ENCODE results near the gene C1orf21. TPM values are rescaled to one million over a fixed set of nuclear protein-coding genes. Genes with fewer than 3 reads are reported as not detected.

Gene C1orf21
- total and polyA plus RNA-seq, 5 donors: 57.1 to 93.5 (median 73.4) TPM

DNA sequence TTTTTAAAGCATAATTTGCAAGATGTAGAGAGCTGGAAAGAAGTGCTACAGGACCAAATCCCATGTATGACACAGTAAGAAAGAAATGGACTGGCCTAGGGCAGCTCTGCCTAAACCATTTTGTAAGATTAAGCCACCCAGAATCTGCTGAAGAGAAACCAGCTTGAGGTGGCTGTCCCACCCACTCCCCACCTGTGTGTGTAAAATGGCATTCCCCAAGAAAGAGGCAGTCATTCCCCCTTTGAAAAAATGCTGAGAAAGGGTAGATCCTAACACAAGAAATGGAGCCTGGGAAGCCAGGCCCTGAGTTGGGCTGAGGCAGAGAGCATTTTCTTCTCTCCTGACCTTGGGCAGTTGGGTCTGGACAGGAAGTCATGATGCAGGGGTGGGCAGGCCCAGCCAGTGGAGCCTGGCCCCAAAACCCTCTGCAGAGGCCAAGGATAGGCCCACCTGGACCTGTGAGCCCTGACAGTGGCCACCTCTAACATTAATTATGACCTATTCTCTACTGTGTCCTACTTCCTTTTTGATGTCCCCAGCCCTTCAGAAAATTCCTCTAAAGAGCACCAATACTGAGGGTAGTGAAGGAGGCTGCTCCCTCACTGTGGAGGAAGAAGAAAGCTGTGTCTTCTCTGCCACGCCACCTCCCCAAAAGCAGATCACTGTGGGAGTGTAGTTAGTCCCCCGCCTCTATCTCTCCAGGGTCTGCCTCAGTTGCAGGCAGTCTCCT lies 273.8 kb downstream of the C1orf21 start:
- intact Hi-C loops (cut with DNase I): loop anchor here in 3 of 4 donors (5.0 to 10.0 kb wide), 6 partner anchors 86 to 586 kb away; partner anchors contain the start of gene C1orf21 (in 2 of the 3)
- no peaks in the 10 kb centered on the region for H3K9me3 ChIP-seq (ENCODE audit: control insufficient read depth, low read length)
- H3K27ac ChIP-seq (ENCODE audit: low read length): no peak overlapping the region
- ATAC-seq: no peak
- 95% methylated on average over 2 of the region's 2 CpGs for WGBS
- H3K27me3 ChIP-seq (ENCODE audit: control insufficient read depth, insufficient read depth): no peaks in the 10 kb centered on the region
- DNase-seq: no peak
- H3K4me3 ChIP-seq (ENCODE audit: low read length): no peak overlapping the region
- no peaks in the 10 kb centered on the region for H3K4me1 ChIP-seq (ENCODE audit: control insufficient read depth, insufficient read depth, low read length)

DNA sequence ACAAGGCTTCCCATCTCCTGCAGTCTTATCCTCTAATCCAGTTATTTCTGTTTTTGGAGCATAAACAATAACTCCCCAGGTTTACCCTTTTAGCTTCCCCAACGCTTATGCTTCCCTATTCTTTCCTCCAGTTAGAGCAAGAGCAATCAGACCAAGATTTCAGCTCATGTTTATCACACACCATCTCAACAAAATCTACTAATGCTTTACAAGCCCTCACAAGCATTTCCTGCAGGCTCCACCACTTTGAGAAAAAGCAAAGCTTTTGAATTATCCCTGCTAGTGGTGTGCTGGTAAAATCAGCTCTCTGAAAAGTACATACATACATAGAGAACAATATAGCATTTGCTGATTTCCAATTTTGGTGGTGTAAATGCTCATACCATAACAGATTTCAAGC lies 275.0 kb downstream of the C1orf21 start:
- ATAC-seq (no peak), DNase-seq (no peak)
- Histone ChIP-seq H3K27ac (ENCODE audit: low read length) (no peak overlapping the region), H3K4me3 (ENCODE audit: low read length) (no peak overlapping the region), H3K9me3 (ENCODE audit: control insufficient read depth, low read length) (no peaks in the 10 kb centered on the region), H3K27me3 (ENCODE audit: control insufficient read depth, insufficient read depth) (no peaks in the 10 kb centered on the region), H3K4me1 (ENCODE audit: control insufficient read depth, insufficient read depth, low read length) (no peaks in the 10 kb centered on the region)
- 0% methylated on average over 1 of the region's 1 CpG for WGBS
- intact Hi-C loops (cut with DNase I): loop anchor here in 3 of 4 donors (5.0 to 10.0 kb wide), 6 partner anchors 87 to 587 kb away; partner anchors contain the start of gene C1orf21 (in 2 of the 3)

DNA sequence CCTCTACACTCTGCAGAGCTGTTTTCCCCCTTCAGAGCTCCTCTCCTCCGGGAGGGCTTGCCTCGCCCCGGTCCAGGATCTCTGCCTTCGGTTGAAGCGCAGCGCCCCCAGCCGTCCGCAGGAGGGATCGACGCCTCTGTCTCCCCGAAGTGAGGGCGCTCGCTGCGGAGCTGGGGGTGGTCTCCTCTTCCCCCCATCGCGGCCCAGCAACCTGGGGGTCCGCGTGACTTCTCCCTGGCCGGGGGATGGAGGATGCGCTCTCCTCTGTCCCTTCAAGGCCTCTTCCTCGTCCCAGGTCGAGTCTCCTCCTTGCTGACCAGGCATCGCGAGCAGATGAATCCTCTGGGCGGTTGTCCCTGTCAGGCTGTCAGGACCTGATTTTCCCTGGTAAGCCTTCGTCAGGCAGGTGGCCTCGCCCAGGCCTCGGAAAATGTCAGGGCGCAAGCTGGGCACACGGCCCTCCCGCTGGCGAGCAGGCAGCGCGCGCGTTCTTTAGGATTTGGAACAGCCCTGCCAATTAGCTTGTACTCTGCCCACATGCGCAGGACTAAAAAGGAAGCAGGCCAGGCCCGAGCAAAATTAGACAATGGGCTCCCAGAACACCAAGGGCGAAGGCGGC lies 277.3 kb downstream of the C1orf21 start:
- no peaks in the 10 kb centered on the region for H3K9me3 ChIP-seq (ENCODE audit: control insufficient read depth, low read length)
- intact Hi-C loops (cut with DNase I): loop anchor here in 3 of 4 donors (5.0 to 10.0 kb wide), 6 partner anchors 89 to 589 kb away; partner anchors contain the start of gene C1orf21 (in 2 of the 3)
- peak overlapping the region; percentile 24 for H3K4me3 ChIP-seq (ENCODE audit: low read length)
- WGBS: 13% methylated on average over 40 of the region's 40 CpGs
- H3K27ac ChIP-seq (ENCODE audit: low read length): no peak overlapping the region
- ATAC-seq (peak; percentile 94 to 95), DNase-seq (peak; percentile 82 to 93 (median 92))
- H3K27me3 ChIP-seq (ENCODE audit: control insufficient read depth, insufficient read depth): no peaks in the 10 kb centered on the region
- H3K4me1 ChIP-seq (ENCODE audit: control insufficient read depth, insufficient read depth, low read length): no peaks in the 10 kb centered on the region

DNA sequence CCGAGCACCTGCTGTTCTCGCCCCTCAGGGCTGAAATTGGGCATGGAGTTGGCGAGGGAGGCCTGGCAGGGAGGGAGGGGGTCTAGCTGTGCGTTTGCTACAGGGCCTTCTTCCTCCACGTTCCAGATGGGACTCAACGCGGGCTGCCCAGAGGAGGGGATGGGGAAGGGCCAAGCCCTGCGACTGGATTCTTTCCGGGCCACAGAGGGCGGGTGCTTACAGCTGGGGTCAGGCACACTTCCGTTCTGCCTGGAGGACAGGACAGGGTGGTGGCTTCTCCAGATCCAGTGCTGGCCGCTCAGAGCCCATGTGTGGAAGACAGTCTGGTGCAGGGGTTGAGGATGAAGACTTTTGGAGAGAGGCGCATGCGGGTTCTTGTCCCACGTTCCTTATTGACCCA lies 277.8 kb downstream of the C1orf21 start:
- DNase-seq: no peak
- WGBS: 73% methylated on average over 15 of the region's 15 CpGs

DNA sequence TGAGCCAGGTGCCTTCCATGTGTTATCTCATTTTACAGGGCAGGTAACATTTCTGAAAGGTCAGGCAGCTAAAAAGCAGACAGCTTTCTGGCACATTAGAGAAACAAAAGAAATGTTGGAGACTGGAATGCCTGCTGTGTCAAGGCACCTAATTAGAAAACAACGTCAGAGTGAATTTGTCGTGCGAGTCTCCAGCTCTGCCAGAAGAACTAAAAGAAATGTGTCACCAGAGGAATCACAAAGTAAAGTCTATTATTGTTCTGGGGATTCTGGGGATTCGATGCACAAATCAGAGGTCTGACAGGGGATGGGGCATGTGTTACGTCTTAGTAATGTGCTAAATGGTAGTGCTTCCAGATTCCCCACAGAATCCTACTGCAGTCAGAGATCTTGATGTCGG lies 278.5 kb downstream of the C1orf21 start:
- ATAC-seq: no peak

More for the DNA sequence above, 277.8 kb downstream of the C1orf21 start:
- no peaks in the 10 kb centered on the region for H3K4me1 ChIP-seq (ENCODE audit: control insufficient read depth, insufficient read depth, low read length)
- no peaks in the 10 kb centered on the region for H3K9me3 ChIP-seq (ENCODE audit: control insufficient read depth, low read length)
- no peaks in the 10 kb centered on the region for H3K27me3 ChIP-seq (ENCODE audit: control insufficient read depth, insufficient read depth)
- H3K27ac ChIP-seq (ENCODE audit: low read length): no peak overlapping the region
- ATAC-seq: peak; percentile 19 to 44
- intact Hi-C loops (cut with DNase I): loop anchor here in 3 of 4 donors (5.0 to 10.0 kb wide), 6 partner anchors 90 to 590 kb away; partner anchors contain the start of gene C1orf21 (in 2 of the 3)
- no peak overlapping the region for H3K4me3 ChIP-seq (ENCODE audit: low read length)

DNA sequence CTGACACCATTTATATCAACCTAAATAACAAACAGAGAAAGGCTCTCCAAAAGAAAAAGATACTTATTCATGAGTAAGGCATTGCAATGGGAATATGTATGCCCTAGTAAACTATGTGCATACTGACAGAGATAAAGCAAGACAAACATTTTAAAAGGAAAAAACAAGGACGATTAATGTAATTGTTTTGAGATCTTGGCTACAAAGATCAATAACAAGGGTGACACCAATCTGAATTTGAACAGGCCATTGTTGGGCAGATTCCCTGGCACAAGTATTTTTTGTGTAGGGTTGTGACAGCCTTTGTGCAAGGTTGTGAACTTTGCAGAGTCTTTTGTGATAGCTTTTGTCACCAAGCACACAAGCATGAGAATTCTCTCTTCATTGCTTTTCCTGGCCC lies 282.6 kb downstream of the C1orf21 start:
- H3K4me3 ChIP-seq (ENCODE audit: low read length): no peak overlapping the region
- intact Hi-C loops (cut with DNase I): loop anchor here in 3 of 4 donors (10.0 kb wide), 5 partner anchors 95 to 595 kb away; partner anchors contain the start of gene C1orf21 (in 1 of the 3)
- no peaks in the 10 kb centered on the region for H3K4me1 ChIP-seq (ENCODE audit: control insufficient read depth, insufficient read depth, low read length)
- no peak for DNase-seq
- H3K27ac ChIP-seq (ENCODE audit: low read length): no peak overlapping the region
- no peak for ATAC-seq
- 63% methylated on average over 1 of the region's 1 CpG for WGBS
- H3K27me3 ChIP-seq (ENCODE audit: control insufficient read depth, insufficient read depth): no peaks in the 10 kb centered on the region
- no peaks in the 10 kb centered on the region for H3K9me3 ChIP-seq (ENCODE audit: control insufficient read depth, low read length)

More for the DNA sequence above, 278.5 kb downstream of the C1orf21 start:
- intact Hi-C loops (cut with DNase I): loop anchor here in 3 of 4 donors (10.0 kb wide), 5 partner anchors 91 to 591 kb away; partner anchors contain the start of gene C1orf21 (in 1 of the 3)
- Histone ChIP-seq H3K27ac (ENCODE audit: low read length) (no peak overlapping the region), H3K4me3 (ENCODE audit: low read length) (no peak overlapping the region), H3K27me3 (ENCODE audit: control insufficient read depth, insufficient read depth) (no peaks in the 10 kb centered on the region), H3K4me1 (ENCODE audit: control insufficient read depth, insufficient read depth, low read length) (no peaks in the 10 kb centered on the region), H3K9me3 (ENCODE audit: control insufficient read depth, low read length) (no peaks in the 10 kb centered on the region)
- no peak for DNase-seq
- 84% methylated on average over 6 of the region's 6 CpGs for WGBS

DNA sequence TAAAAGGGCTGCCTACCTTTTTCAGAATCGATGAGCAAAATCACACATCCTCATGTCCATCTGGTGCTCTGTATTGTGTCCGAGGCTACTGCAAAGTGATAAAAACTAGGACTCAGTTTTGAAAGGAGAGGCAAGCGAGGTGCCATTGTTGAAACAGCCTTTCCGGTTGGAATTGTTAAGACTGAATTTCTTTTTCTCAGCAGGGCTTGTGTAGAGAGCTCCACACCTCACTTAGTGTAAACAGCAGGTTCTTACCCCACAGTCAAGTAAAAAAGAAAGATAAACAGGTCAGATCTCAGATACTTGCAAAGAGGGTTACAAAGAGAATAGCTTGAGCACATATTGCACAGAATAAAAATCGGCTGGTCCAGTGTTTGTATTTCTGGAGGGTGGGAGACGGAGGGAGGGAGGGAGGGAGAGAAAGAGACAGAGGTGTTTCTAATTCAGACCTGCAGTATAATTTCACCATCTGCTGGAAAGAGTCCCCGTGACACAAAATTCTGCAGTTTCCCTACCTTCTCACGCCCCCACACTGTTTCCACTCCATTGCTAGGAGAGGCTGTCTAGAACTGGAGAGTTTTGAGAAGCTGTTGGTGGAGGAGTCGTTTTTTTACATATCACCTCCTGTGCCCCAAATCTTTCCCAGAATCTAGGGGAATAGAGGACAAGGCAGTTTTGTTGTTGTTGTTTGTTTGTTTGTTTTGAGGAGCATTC lies 285.3 kb downstream of the C1orf21 start:
- 71% methylated on average over 9 of the region's 9 CpGs for WGBS
- no peak for DNase-seq
- no peak for ATAC-seq
- no peaks in the 10 kb centered on the region for H3K4me1 ChIP-seq (ENCODE audit: control insufficient read depth, insufficient read depth, low read length)
- H3K27me3 ChIP-seq (ENCODE audit: control insufficient read depth, insufficient read depth): no peaks in the 10 kb centered on the region
- H3K4me3 ChIP-seq (ENCODE audit: low read length): no peak overlapping the region
- H3K27ac ChIP-seq (ENCODE audit: low read length): no peak overlapping the region
- intact Hi-C loops (cut with DNase I): loop anchor here in 1 of 4 donors (10.0 kb wide), 1 partner anchor 447 kb away; no protein-coding TSS in a partner anchor
- no peaks in the 10 kb centered on the region for H3K9me3 ChIP-seq (ENCODE audit: control insufficient read depth, low read length)

DNA sequence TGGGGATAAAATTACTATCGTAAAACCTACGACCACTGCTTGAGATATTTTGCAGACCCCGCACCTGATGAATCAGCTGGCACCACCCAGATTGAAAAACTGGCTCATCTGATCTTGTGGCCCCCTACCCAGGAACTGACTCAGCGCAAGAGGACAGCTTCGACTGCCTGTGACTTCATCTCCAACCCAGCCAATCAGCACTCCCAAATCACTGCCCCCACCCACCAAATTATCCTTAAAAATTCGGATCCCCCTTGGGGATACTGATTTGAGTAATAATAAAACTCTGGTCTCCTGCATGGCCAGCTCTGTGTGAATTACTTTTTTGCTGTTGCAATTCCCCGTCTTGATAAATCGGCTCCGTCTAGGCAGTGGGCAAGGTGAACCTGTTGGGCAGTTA lies 286.5 kb downstream of the C1orf21 start:
- Histone ChIP-seq H3K9me3 (ENCODE audit: control insufficient read depth, low read length) (no peaks in the 10 kb centered on the region), H3K4me3 (ENCODE audit: low read length) (no peak overlapping the region), H3K4me1 (ENCODE audit: control insufficient read depth, insufficient read depth, low read length) (no peaks in the 10 kb centered on the region), H3K27ac (ENCODE audit: low read length) (no peak overlapping the region), H3K27me3 (ENCODE audit: control insufficient read depth, insufficient read depth) (no peaks in the 10 kb centered on the region)
- intact Hi-C loops (cut with DNase I): loop anchor here in 1 of 4 donors (10.0 kb wide), 1 partner anchor 449 kb away; no protein-coding TSS in a partner anchor
- WGBS: 81% methylated on average over 9 of the region's 9 CpGs
- ATAC-seq: no peak
- no peak for DNase-seq

DNA sequence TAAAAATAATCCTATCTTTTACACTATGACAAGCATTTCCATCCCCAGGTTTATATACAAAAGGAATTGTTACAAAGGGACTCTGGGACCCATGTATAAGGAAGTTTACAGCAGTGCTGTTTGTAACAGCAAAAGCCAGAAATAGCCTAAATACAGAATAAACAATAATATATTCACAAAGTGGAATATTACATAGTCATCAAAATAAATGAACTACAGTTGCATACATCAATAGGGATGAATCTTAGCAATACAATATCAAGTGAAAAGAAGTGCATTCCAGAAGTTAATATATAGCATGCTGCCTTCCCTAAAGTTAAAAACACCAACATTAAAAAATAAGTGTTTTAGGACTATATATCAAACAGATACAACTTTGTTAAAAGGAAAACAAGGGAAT lies 290.5 kb downstream of the C1orf21 start:
- H3K27ac ChIP-seq (ENCODE audit: low read length): no peak overlapping the region
- no peaks in the 10 kb centered on the region for H3K4me1 ChIP-seq (ENCODE audit: control insufficient read depth, insufficient read depth, low read length)
- intact Hi-C loops (cut with DNase I): loop anchor here in 1 of 4 donors (10.0 kb wide), 1 partner anchor 453 kb away; no protein-coding TSS in a partner anchor
- no peak overlapping the region for H3K4me3 ChIP-seq (ENCODE audit: low read length)
- H3K9me3 ChIP-seq (ENCODE audit: control insufficient read depth, low read length): no peaks in the 10 kb centered on the region
- DNase-seq: no peak
- H3K27me3 ChIP-seq (ENCODE audit: control insufficient read depth, insufficient read depth): no peaks in the 10 kb centered on the region
- no peak for ATAC-seq

All from right cardiac atrium (tissue), 5 donors.